GM21526 (cell line): ENCODE results near the gene BOC.

Source experiments
- ATAC-seq: cut with Tn5 transposase; IDR thresholded peaks from one replicate; pipeline ENCODE4 v1.9.1; 2021; ENCODE audit warnings: moderate library complexity; ENCODE audit not compliant: unreplicated experiment, low FRiP score

The BOC gene

DNA sequence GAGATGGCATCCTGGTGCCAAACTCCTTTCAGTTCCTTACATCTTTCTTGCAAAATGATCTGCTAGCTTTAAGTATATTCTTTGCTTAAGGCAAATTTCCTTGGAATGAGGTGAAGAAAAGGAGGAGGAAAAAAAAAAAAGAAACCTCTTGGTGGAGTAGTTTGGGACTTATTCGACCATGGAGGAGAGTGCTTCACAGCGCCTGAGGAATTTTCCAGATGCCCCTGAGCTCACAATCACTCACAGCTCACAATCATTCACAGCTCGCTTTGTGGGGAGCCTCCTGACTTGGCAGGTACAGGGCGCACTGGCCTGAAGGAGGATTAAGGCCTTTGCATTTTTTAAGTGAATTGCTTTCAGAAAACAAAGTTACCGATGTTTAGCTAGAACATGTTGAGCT is 53.9 kb downstream of the BOC start:
- ATAC-seq: no peak

DNA sequence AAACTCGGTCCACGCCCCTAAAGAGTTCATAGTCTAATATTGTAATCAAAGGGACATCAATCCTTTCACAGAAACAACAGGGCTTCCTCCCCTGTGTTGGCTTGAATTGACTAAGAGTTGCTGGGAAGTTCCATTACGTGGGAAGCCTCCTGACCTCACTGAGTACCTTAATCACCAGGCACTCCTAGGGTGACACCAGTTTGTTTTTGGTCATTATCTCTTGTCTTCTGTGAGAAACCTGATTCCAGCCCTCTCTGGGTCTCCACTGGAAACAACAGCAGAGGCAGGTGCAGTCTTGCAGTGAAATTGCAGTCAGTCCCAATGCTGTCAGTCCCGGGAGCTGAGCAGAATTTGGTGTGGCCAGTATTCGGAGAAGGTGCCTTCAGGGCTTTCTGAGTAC is 55.4 kb downstream of the BOC start:
- ATAC-seq: no peak

DNA sequence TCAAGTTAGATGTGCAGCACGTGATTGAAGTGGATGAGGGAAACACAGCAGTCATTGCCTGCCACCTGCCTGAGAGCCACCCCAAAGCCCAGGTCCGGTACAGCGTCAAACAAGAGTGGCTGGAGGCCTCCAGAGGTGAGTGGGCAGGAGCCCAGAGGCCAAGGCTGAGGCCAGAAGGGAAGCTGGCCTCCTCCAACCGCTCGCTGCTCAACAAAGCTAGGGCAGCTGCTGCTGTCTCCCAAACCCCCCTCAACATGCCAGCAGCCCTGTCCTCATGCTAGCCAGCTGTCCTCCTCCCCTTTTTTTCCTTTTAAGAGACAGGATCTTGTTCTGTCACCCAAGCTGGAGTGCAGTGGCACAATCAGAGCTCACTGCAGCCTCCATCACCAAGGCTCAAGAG is 57.0 kb downstream of the BOC start:
- no peak for ATAC-seq

DNA sequence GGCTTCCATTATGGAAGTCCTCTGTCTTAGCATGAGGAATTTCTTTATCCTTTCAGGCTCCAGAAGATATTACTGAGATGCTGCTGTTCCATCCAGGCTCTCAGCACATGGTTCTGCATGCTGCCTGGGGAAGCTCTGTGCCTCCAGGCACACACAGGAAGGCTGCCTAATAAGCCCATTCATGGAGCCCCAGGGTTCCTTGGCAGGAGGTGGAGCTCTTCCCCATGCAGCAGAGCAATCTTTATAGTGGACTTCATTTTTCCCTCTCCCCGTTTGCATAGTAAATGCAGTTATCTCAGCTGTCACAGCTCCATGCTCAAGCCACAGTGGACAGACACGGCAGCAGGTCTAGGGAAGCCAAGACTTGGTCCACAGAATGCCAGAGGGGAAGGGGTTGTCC is 57.6 kb downstream of the BOC start:
- no peak for ATAC-seq

DNA sequence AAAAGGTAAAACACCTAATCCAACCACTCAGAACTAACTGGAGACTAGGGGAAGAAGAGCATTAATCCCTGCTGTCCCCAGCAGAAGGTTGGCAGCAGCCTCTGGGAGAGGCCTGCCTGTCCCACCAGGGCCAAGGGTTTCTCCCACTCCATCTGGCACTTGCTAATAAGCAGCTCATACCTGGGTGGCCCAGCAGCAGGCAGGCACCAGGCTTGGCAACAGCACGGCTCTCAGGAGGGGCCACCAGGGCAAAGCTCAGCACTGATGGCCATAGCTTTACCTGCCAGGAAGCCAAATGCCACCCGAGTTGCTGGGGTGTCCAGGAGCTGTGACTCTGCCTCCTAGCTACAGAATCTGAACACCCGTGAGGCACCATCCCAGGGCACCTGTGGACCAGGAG is 58.3 kb downstream of the BOC start:
- no peak for ATAC-seq

DNA sequence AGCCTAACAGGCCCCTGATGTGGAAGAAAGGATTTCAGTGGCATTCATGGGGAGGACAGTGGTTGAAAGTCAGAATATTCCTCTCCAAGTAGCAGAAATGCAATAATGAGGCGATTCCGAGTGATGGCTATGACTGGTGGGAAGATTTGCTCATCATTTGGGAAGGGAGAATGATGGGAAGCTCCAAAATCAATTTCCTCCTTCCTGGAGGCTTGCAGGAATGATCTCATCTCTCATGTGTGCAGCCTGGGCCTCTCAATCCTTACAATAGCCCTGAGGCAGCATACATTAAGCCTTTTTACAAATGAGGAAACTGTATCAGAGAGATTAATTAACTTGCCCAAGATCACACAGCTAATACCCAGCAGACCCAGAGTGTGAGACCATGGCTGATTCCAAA is 58.7 kb downstream of the BOC start:
- ATAC-seq: no peak

DNA sequence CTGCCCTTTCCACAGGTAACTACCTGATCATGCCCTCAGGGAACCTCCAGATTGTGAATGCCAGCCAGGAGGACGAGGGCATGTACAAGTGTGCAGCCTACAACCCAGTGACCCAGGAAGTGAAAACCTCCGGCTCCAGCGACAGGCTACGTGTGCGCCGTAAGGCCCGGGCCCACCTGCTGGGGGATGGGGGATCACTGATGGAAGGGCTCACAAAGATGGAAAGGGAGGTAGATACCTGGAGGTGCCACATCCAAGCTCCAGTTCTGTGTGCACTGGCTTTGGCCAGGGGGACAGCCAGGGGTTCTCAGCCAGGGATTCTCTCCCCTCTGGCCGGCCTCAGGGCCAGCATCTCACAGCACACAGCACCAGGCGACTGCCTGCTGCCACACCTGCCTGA is 59.4 kb downstream of the BOC start:
- no peak for ATAC-seq

DNA sequence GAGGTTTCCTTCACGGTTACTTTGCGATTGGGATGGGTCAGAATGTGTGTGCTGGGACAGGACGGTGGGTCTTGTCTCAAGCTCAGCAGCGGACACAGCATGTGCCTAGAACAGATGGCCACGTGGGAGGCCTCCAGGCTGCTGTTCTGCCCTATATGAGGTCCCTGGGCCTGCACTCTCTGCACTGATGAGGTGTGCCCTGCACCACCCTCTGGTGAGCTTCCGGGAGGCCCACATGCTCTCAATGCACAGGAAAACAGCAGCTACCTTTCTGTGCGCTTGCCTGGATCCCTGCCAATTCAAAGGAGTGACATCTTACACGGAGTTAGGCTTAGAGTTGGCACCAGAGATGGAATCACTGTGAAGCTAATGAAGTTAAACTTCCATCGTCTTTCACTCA is 59.8 kb downstream of the BOC start:
- no peak for ATAC-seq

DNA sequence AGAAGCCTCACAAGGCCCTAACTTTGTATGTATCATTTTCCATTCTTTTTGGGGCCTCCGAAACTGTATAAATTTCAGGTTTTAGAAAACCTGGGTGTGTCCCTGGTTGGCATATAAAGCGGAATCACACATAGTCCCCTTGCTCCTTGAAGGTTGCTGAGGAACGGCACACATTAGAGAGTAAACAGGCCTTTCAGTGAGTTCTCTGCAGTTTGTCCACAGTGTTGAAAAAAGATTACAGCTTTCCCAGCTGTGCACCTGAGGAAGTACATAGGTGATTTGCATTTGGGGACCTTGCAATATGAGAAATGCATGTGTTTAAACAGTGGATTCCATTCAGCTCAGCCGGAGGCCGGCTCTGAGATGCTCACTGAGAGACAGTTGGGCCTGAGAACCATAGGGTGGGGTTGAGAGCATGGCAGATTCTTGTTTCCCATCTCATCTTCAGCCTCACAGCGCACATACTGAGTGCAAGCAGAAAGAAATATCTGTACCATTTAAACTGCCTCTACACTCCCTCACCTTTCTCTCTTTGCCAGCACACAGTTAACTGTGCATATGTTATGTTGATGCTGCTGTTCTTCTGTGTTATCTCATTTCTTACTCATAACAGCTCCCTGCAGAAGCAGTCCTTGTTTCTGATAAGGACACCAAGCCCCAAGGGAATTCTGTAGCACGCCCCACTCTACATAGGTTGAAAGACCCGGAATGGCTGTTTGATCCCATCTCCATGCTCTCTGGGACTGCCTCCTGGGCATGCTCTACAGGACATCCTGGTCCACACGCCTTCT is 60.4 kb downstream of the BOC start:
- no peak for ATAC-seq

DNA sequence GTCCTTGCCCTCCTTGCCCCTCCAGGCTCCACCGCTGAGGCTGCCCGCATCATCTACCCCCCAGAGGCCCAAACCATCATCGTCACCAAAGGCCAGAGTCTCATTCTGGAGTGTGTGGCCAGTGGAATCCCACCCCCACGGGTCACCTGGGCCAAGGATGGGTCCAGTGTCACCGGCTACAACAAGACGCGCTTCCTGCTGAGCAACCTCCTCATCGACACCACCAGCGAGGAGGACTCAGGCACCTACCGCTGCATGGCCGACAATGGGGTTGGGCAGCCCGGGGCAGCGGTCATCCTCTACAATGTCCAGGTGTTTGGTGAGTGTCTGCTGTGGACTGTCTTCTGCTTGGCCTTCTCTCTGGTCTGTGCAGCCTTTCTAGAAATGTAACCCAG is 61.0 kb downstream of the BOC start:
- ATAC-seq: no peak

DNA sequence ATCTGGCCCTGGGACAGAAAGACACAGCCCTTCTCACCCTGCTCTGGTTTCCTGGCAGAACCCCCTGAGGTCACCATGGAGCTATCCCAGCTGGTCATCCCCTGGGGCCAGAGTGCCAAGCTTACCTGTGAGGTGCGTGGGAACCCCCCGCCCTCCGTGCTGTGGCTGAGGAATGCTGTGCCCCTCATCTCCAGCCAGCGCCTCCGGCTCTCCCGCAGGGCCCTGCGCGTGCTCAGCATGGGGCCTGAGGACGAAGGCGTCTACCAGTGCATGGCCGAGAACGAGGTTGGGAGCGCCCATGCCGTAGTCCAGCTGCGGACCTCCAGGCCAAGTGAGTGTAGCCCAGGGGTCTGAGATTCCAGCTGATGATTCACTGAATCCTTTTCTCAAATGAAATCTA is 61.7 kb downstream of the BOC start:
- ATAC-seq: no peak

DNA sequence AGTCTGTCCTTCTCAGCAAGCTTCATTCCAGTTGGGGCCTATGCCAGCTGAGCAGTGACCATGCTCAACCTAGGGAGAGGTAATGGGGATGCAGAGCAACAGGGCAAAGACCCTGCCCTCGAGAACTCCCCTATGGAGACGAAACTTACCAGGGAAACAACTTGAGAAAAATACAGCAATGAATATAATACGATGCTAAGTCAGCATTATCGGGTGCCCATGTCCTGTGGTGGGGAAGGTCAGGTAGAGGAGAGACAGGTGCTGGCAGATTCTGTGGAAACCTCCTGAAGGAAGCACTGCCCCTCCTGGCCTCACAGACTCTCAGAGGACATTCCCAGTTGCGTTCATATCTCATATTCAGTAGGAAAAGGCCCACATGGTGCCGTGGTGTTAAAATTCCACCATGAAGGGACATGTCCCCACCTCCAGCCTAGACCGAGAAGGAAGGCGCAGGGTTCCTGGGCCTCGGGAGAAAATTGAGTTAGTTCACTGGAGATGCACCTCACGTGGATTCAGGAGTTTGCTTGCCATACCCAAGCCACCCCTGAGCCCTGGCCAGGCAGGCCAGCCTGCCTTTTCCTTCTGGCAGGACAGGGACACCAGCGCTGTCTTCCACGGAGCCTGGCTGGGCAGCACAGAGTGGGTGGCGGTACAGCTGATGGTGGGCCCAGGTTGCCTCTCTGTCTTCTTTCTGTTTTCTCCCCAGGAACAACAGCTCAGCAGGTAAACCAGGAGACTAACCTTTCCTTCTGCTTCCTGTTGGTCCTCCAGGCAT is 62.4 kb downstream of the BOC start:
- ATAC-seq: no peak

DNA sequence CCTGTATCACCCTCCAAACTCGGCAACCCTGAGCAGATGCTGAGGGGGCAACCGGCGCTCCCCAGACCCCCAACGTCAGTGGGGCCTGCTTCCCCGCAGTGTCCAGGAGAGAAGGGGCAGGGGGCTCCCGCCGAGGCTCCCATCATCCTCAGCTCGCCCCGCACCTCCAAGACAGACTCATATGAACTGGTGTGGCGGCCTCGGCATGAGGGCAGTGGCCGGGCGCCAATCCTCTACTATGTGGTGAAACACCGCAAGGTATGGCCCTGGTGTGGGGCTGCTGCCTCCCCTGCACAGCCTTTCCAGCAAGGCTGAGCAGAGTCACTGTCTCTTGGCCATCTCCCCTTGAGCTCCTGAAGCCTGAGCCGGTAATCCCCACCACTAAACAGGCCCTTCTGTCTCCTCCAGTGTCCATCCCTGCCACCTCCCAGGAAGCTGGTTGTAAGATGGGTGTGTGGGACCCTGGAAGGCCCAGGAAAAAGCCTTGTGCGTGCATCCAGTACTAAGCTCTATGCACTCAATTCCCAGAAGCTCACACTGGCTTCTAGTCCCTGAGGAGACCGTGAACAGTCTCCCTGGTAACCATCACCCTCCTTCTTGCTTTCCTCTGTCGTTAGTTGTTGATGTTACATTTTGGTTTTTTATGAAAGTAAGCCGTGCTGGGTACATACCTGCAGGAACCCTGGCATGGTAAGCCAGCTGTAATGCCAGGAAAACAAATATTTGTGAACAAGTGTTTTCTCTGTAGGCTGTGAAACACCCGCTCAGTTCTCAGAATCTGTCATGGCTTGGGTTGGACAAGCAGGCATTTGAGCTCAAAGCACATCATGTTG is 63.3 kb downstream of the BOC start:
- ATAC-seq: no peak

DNA sequence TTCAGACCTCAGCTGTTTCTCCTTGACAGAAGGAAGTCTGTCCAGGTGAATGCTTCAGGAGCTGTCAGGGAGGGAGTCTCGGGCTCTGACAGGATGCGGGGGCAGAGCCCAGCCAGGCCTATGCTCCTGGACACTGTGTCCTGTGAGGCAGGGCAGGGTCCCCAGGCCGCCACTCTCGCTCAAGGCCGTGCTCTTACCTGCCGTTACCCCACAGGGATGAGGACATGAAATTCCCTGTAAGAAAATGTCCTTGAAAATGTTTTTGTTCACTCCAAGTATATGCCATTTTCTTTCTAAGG is 63.9 kb downstream of the BOC start:
- no peak for ATAC-seq

DNA sequence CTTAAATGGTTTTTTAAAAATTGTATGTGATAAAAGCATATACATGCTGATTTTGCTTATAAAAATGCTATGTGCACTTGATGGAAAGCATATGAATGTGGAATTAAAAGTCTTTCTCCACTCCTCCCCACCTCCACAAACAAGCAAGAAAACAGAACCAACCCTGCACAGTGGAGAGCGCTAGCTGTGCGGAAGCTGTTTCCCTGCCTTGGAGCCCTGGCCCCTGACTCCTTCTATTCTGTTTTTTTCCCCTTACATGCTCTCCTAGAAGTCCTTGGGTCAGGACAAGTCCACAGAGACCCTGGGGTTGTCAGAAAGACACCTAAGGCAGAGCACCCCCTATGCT is 64.2 kb downstream of the BOC start:
- no peak for ATAC-seq

DNA sequence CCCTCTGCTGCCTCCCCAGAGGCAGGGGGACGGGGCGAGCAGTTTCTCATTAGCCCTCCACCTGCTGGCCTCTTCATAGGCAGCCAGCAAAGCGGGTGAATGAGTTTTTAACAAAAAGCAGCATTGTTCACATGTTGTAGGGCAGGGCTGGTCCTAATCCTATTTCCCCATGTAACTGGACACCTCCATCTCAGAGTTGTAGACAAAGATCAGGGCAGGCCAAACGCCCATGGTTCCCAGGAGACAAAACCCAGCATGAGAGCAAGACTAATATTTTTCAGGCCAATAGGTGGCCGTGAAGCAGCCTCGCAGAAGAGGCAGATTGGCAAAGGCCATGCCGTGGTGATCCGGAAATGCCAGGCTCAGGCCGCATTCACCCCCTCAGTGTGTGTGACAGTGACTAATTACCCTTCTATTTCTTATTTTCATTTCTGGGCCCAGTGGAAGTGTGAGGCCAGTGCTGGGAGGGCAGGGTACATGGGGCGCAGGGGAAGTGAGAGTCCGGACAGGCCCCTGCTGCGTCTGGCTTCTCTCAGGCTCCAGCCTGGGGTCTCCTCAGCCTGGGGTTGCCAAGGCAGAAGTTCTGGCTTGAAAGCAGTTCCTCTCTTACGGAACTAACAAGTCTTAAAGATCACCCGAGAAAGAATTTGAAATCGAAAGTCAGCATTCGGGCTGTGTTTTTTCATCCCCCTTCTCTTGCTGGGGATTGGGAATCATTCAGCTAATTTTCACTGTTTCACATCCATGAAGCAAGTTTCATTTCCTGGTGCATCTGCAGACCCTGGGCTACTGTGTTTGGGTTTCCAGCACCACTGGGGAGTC is 64.8 kb downstream of the BOC start:
- ATAC-seq: peak; percentile 62

DNA sequence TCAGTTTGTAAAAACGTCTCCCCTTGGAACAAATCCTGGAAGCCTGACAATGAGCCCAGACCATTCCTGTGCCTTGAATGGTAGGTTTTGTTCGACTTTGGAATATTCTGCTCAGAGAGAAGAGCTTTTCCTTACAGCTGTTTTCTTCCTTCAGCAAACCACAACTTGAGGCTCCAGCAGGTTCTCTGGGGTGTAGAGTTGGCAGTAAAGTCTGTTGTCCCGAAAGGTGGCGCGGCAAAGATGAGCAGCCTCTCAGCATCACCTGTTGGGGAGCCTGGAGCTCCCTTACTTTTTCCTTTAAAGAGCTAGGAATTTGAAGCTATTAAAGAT is 65.4 kb downstream of the BOC start:
- ATAC-seq: no peak

DNA sequence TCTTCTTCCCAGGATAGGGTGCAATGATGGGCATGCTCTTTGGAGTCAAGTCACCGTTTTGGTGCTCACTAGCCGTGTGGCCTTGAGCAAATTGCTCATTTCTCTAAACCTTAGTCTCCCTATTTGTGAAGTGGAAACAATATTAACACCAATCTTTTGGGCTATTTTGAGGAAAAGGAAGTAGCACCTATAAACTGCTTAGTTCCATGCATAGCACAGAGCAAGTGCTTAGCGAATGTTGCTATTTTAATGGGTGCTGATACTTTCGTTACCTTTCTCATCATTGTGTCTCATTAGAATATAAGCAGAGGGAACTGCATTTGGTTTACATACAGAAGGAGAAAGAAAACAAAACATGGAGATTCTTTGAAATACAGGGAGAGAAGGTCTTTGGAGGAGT is 66.1 kb downstream of the BOC start:
- peak; percentile 50 for ATAC-seq

DNA sequence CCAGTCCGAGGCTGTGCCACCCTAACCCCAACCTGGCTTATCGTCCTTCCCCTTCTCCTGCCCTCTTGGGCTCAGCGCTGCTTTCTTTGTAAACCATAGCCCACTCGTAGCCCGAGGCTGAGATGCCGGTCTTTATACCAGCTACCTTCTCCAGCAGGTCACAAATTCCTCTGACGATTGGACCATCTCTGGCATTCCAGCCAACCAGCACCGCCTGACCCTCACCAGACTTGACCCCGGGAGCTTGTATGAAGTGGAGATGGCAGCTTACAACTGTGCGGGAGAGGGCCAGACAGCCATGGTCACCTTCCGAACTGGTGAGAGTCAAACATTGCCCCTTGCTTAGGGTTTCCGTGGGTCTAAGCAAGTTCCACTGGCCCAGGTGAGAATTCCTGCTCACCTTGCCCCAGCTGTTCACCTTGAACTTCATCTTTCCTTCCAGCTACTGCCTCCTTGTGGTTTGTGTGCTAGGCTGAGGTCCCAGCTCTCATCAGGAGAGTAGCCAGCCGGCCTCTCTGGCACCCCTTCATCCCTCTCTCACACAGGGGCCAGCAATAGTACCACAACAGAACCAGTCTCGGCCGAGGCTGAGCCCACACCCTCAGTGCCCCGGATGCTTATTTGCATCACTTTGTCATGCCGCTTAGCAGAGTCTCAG is 66.7 kb downstream of the BOC start:
- ATAC-seq: no peak

DNA sequence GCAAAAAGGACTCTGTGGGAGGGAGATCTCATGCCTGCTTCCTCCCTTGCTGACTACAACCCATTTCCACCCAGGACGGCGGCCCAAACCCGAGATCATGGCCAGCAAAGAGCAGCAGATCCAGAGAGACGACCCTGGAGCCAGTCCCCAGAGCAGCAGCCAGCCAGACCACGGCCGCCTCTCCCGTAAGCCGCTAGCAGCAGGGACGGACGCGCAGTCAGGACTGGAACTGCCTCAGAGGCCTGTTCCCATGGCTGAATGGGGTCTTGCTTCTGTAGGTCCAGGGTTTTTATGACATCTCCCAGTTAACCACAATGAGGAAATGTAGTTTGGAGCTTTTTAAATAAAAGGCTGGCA is 67.2 kb downstream of the BOC start:
- ATAC-seq: no peak

DNA sequence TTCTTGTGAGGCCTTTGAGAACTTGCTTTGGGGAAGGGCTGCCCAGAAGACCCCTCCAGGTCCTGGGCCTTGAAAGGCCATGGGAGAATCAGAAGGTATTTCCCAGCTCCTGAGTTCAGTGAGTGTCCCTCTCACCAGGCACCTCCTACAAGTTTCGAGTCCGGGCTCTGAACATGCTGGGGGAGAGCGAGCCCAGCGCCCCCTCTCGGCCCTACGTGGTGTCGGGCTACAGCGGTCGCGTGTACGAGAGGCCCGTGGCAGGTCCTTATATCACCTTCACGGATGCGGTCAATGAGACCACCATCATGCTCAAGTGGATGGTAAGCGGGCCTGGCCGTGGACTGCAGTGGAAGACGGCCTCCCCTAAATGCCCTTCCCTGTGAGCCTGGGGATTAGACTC is 68.3 kb downstream of the BOC start:
- ATAC-seq: no peak
